PC-9 (cell line): Measurements from ENCODE around the gene AKR1C3. TPM values are rescaled to one million over a fixed set of nuclear protein-coding genes. Genes with fewer than 3 reads are reported as not detected.

Experiments
- BruUV-seq: library from RNA; stranded (reverse); fragments of 400-500 nt; replicated peaks from 2 replicates; lab custom pipeline; 2021; lab: Mats Ljungman, UMichigan
- CTCF ChIA-PET: fragments of 300-600 bp; sonication (Branson Sonifier 250); formaldehyde crosslinking; loops from one replicate; lab custom pipeline; 2022; ENCODE audit warnings: antibody characterized with exemption; lab: Charles Lee
- POLR2A ChIA-PET: fragments of 300-600 bp; sonication (Branson Sonifier 250); formaldehyde crosslinking; loops from one replicate; lab custom pipeline; 2022; ENCODE audit warnings: antibody characterized with exemption; ENCODE audit not compliant: unreplicated experiment; lab: Charles Lee
- DNase-seq, 2 experiments: peaks; one replicate each; pipeline versions ENCODE4 v3.0.0 to v3.0.0-alpha.2; 2015 to 2022; ENCODE audit warnings: mixed read lengths in 1 of 2
- H2AFZ ChIP-seq: fragments of 200-600 bp; sonication (generic); 2 replicates; pipeline ENCODE4 v1.8.1; 2017; ENCODE audit warnings: antibody characterized with exemption
- H3F3A ChIP-seq: fragments of 200-600 bp; sonication (generic); 2 replicates; pipeline ENCODE4 v1.8.1; 2017; ENCODE audit warnings: antibody characterized with exemption, mild to moderate bottlenecking, low read depth; ENCODE audit not compliant: insufficient read depth
- H3K27ac ChIP-seq: fragments of 200-600 bp; sonication (generic); 2 replicates; pipeline ENCODE4 v1.6.1; 2016; ENCODE audit warnings: mixed run types
- H3K27me3 ChIP-seq: fragments of 200-600 bp; sonication (generic); 2 replicates; pipeline ENCODE4 v1.6.1; 2016; ENCODE audit warnings: low read depth, mixed run types; ENCODE audit not compliant: insufficient read depth
- H3K36me3 ChIP-seq: fragments of 200-600 bp; sonication (generic); 2 replicates; pipeline ENCODE4 v1.6.1; 2016; ENCODE audit warnings: low read depth, mixed run types
- H3K4me1 ChIP-seq: fragments of 200-600 bp; sonication (generic); replicated peaks from 2 replicates; pipeline ENCODE4 v1.6.1; 2016; ENCODE audit warnings: mixed run types; ENCODE audit not compliant: insufficient read depth
- H3K4me2 ChIP-seq: fragments of 200-600 bp; sonication (generic); 2 replicates; pipeline ENCODE4 v1.6.1; 2017; ENCODE audit warnings: mixed run types
- H3K4me3 ChIP-seq: fragments of 200-600 bp; sonication (generic); 2 replicates; pipeline ENCODE4 v1.6.1; 2016; ENCODE audit warnings: mixed run types
- H3K79me2 ChIP-seq: fragments of 200-600 bp; sonication (generic); 2 replicates; pipeline ENCODE4 v1.6.1; 2017; ENCODE audit warnings: low read depth, mixed run types
- H3K9me2 ChIP-seq: fragments of 200-600 bp; sonication (generic); 2 replicates; pipeline ENCODE4 v1.8.1; 2017; ENCODE audit warnings: mild to moderate bottlenecking; ENCODE audit not compliant: insufficient read depth
- H3K9me3 ChIP-seq: fragments of 200-600 bp; sonication (generic); 2 replicates; pipeline ENCODE4 v1.8.1; 2016; ENCODE audit warnings: low read depth; ENCODE audit not compliant: insufficient read depth
- H4K20me1 ChIP-seq: fragments of 200-600 bp; sonication (generic); 2 replicates; pipeline ENCODE4 v1.8.1; 2017; ENCODE audit not compliant: insufficient read depth
- CTCF ChIP-seq: fragments of 200-600 bp; sonication (generic); conservative IDR thresholded peaks from 2 replicates; pipeline ENCODE4 v1.6.1; 2017; ENCODE audit warnings: mixed run types, antibody characterized with exemption, mild to moderate bottlenecking, moderate library complexity
- EZH2 ChIP-seq: fragments of 200-600 bp; sonication (generic); IDR thresholded peaks from 2 replicates; pipeline ENCODE4 v1.8.0; 2017; ENCODE audit warnings: antibody characterized with exemption, low read depth
- intact Hi-C: fragments of 100-400 bp; cut with micrococcal nuclease; formaldehyde crosslinking; loops from one replicate; pipeline ENCODE4 v1.10.0; 2022; ENCODE audit not compliant: unreplicated experiment
- total RNA-seq: library from RNA; stranded (reverse); gene quantifications from 2 replicates; pipeline ENCODE4 v1.2.3, GENCODE V29; 2021

Gene AKR1C3
- total RNA-seq, 1 experiment from 2014 or later, result 1,870 TPM

DNA sequence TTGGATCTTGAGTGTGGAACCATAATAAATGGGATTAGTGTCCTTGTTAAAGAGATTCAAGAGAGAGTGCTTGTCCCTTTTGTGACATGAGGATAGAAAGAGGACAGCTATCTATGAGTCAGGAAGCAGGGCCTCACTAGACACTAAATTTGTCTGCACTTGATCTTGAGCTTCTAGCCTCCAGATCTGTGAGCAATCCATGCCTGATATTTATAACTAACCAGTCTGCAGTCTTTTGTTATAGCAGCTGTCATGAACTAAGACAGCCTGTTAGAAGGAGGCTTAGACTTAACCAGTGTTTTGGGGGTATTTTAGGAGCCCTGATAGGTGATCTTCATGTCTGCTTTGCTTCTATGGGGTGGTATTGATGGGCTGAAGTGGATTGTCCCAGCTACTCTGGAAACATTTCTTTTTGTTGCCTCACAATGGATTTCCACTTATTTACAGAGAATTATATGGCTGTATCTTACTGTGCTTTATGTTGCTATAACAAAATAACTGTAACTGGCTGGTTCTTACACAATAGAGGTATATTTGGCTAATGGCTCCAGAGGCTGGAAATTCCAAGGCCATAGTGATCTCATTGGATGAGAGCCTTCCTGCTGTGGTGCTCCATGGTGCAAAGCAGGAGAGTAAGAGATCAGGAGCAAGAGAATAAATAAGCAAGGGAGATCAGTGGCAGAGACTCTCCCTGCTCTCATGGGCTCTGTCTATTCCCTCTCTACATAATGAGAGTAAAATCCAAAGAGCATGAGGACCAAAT is 23.4 kb upstream of the AKR1C3 start:
- POLR2A ChIA-PET, result no interaction called here

GRCh38 chr10:5071411-5072198 is 22.6 kb upstream of the AKR1C3 start:
- no peaks in the 10 kb centered on the region for H3K9me2 ChIP-seq
- H3K36me3 ChIP-seq, result no peaks in the 10 kb centered on the region
- intact Hi-C loops, result loop anchor here (1.0 to 2.0 kb wide), 5 partner anchors 8 to 211 kb away; partner anchors contain the start of gene AKR1C3
- peaks cover 43% of the 10 kb centered on the region for H3F3A ChIP-seq
- no peaks in the 10 kb centered on the region for H4K20me1 ChIP-seq
- no peak for TF ChIP-seq EZH2
- no peak for TF ChIP-seq CTCF
- H3K79me2 ChIP-seq, result no peaks in the 10 kb centered on the region
- CTCF ChIA-PET, result no interaction called here
- H3K9me3 ChIP-seq, result peaks cover 12% of the 10 kb centered on the region; the same call in 1 of the 2 replicates
- peak overlapping the region; percentile 38; the same call in 1 of the 2 replicates for H3K4me3 ChIP-seq
- DNase-seq, result peak; percentile 74 to 85
- TSS peak; percentile 95 for BruUV-seq
- no peaks in the 10 kb centered on the region for H3K27me3 ChIP-seq
- POLR2A ChIA-PET, result interaction anchor here (0.6 to 0.9 kb wide), 2 partner anchors 51 to 477 kb away, joined by 3 to 5 read pairs; no protein-coding TSS in a partner anchor
- peak overlapping the region; percentile 84 for H3K4me2 ChIP-seq
- peak overlapping the region; percentile 99 for H3K27ac ChIP-seq
- H2AFZ ChIP-seq, result no peak overlapping the region
- H3K4me1 ChIP-seq, result peaks cover 50% of the 10 kb centered on the region

More for the DNA sequence above, 23.4 kb upstream of the AKR1C3 start:
- no peaks in the 10 kb centered on the region for H3K27me3 ChIP-seq
- H3F3A ChIP-seq, result peaks cover 43% of the 10 kb centered on the region
- DNase-seq, result no peak
- H3K4me1 ChIP-seq, result peaks cover 50% of the 10 kb centered on the region
- H3K9me3 ChIP-seq, result peaks cover 10% of the 10 kb centered on the region; the same call in 1 of the 2 replicates
- H3K79me2 ChIP-seq, result no peaks in the 10 kb centered on the region
- BruUV-seq, result TSS peak; percentile 92
- no peak overlapping the region for H2AFZ ChIP-seq
- CTCF ChIA-PET, result no interaction called here
- no peaks in the 10 kb centered on the region for H3K36me3 ChIP-seq
- H4K20me1 ChIP-seq, result no peaks in the 10 kb centered on the region
- peak overlapping the region; percentile 99 for H3K27ac ChIP-seq
- intact Hi-C loops, result loop anchor here (1.0 to 2.0 kb wide), 5 partner anchors 8 to 212 kb away; partner anchors contain the start of gene AKR1C3
- peak overlapping the region; percentile 84 for H3K4me2 ChIP-seq
- TF ChIP-seq EZH2, result no peak
- no peak for TF ChIP-seq CTCF
- no peaks in the 10 kb centered on the region for H3K9me2 ChIP-seq
- H3K4me3 ChIP-seq, result peak overlapping the region; percentile 35; the same call in 1 of the 2 replicates

- H3K27ac ChIP-seq, result peak overlapping the region; percentile 99
- H3K79me2 ChIP-seq, result no peaks in the 10 kb centered on the region
- H3K36me3 ChIP-seq, result no peaks in the 10 kb centered on the region
- H3K27me3 ChIP-seq, result no peaks in the 10 kb centered on the region
- H3K4me3 ChIP-seq, result no peak overlapping the region
- no peaks in the 10 kb centered on the region for H3K9me2 ChIP-seq
- H4K20me1 ChIP-seq, result no peaks in the 10 kb centered on the region
- no TSS peak for BruUV-seq
- intact Hi-C loops, result no loop called here
- H3F3A ChIP-seq, result peaks cover 52% of the 10 kb centered on the region
- no peak overlapping the region for H2AFZ ChIP-seq
- peaks cover 71% of the 10 kb centered on the region for H3K4me1 ChIP-seq
- TF ChIP-seq EZH2 (no peak), CTCF (no peak)
- ChIA-PET POLR2A (no interaction called here), CTCF (no interaction called here)
- DNase-seq, result no peak
- H3K9me3 ChIP-seq, result peaks cover 9% of the 10 kb centered on the region; the same call in 1 of the 2 replicates
- H3K4me2 ChIP-seq, result no peak overlapping the region
Measured at GRCh38 chr10:5073659-5074058, 20.6 kb upstream of the AKR1C3 start.
